Measurements from ENCODE around the gene APBB3. TPM values are rescaled to one million over a fixed set of nuclear protein-coding genes. Genes with fewer than 3 reads are reported as not detected.
A peak's percentile ranks its signal among the peaks of the same experiment; 100 is the strongest.
"Not testable (repeated sequence)": the region's sequence is repeated elsewhere in the genome, so short reads cannot be mapped to it uniquely, and the experiment has no call there.

The APBB3 gene
- total RNA-seq, 2 donors from 2014 or later: 11.4 to 14.3 TPM

DNA sequence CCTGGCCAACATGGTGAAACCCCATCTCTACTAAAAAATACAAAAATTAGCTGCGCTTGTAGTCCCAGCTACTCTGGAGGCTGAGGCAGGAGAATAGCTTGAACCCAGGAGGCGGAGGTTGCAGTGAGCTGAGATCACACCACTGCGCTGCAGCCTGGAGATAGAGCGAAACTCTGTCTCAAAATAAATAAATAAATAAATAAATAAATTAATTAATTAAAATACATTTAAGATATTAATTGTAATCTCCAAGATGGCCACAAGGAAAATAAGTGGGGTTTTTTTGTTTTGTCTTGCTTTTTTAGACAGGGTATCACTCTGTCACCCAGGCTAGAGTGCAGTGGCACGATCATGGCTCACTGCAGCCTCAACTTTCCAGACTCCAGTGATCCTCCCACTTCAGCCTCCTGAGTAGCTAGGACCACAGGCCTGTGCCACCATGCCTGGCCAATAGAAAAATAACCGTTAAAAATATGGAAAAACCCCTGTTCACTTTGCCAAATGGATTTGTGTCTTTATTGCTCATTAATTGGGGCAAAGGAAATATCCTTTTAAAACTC is 14.9 kb upstream of the APBB3 start:
- DNase-seq; intact Hi-C loops (cut with DNase I): not testable (repeated sequence)

DNA sequence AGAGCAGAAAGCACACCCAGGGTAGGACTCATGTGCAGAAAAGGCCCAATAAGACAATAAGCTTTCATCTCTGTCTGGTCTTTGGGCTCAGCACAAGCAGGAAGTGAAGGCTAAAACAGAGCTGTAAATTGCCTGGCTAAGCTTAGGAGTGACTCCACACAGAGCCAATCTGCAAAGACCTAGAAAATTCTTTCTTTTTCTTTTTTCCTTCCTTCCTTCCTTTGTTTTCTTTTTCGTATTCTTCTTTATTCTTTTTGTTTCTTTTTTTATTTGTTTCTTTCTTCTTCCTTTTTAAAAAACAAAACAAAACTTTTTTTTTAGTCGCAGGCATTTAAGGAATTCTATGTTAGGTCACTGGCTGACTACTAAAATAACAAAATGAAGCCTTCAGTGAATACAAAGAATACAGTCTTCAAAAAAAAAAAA is 12.4 kb upstream of the APBB3 start:
- intact Hi-C loops (cut with DNase I): no loop called here
- no peak for DNase-seq
- no peak for ATAC-seq

More for the DNA sequence above, 14.9 kb upstream of the APBB3 start:
- ATAC-seq: not testable (repeated sequence)

DNA sequence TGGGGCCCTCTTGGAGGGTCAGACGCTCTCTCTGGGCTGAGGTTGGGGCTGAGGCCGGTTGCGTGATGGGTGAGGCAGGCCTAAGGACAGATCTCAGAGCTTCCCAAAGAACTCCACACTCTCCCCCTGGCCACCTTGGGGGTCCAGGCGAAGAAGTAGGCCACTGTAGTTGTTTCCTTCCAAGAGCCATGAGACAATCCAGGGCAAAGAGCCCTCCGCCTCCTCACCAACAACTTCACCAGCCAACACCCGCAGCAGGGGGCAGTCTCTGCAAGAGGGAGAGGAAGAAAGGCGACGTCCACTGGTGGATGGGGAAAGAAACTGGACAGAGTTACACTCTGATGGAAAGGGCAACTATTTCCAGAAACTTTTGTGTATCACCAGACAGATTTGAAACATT is 10.9 kb upstream of the APBB3 start:
- peak; percentile 56 to 60 for ATAC-seq
- peak; percentile 57 for DNase-seq
- intact Hi-C loops (cut with DNase I): no loop called here

DNA sequence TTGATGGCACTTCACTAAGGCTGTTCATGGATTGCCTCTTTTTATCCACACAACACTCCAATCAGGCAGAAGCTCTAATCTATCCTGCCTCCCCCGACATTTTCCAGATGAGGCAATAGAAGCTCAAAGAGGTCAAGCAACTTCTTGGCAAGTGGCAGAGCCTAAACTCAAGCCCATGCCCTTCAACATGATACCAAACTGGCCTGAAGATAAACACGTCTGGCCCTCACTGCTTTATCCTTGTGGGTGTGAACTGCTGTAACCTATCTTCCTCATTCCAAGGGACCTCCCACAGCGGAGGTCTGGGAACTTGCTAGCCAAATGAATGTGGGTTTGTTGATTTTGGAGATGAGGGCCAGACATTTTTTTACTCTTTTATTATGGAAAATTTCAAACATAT is 9.8 kb upstream of the APBB3 start:
- no peak for DNase-seq
- intact Hi-C loops (cut with DNase I): no loop called here
- peak; percentile 73 to 88 for ATAC-seq

DNA sequence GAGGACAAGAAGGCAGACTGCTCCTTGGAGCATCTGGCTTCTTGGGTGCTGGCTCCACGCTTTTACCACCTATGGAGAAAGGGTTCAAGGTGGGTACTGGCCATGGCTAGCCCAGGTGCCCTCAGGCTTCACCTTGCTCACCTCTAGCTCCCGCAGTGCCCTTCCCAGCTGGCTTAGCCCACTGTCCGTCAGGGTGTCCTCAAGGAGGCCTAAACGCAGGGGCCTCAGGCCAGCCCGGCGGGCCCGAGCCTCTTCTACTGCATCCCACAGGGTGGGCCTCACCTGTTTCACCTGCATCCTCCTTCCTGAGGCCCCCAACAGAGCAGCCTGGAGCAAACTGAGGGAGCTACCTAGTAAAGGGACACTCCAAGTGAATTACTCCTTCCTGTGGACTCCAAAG is 9.3 kb upstream of the APBB3 start:
- intact Hi-C loops (cut with DNase I): no loop called here
- ATAC-seq (no peak), DNase-seq (no peak)

DNA sequence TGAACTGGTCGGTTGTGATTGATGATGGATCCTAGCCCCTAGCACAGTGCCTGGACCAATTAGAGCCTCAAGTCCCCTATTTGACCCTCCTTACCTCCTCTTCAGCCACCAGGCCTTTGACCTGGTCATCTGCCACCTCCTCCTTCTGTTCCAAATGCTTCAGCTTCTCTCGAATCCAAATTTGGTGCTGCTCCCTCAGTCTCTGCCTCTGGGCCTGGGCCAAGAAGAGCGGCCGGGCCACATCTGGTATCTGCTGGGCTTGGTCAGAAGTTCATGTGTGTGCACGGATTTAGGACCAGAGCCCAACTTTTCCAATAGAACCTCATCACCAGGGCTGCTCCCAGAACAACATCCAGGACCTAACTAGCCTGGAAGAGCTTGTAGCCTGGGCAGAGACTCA is 6.7 kb upstream of the APBB3 start:
- DNase-seq (no peak), ATAC-seq (peak; percentile 17 to 62)
- intact Hi-C loops (cut with DNase I): no loop called here

GRCh38 chr5:140570488-140570887 is 6.1 kb upstream of the APBB3 start:
- DNase-seq: no peak
- intact Hi-C loops (cut with DNase I): no loop called here
- ATAC-seq: no peak

DNA sequence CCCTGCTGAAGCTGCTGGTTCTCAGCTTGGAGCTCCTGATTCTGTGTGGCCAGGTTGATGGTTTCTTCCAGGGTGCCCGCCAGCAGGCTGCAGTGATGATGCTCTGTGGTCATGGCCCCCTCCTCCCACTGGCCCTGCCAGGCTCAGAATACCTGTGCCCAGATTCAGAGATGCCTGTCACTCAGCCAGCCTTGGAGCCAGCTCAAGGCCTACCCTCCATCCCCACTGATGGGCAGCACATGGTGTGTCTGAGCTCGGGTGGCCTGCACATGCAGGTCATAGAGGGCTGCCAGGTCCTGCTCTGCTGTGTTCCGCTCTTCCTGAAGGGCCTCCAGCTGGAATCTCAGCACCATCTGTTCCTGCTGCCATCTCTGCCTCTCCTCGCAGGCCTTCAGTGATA is 5.7 kb upstream of the APBB3 start:
- no peak for ATAC-seq
- intact Hi-C loops (cut with DNase I): no loop called here
- no peak for DNase-seq

- intact Hi-C loops (cut with DNase I): loop anchor here (5.0 to 10.0 kb wide), 2 partner anchors 63 to 76 kb away; partner anchors contain the start of genes CD14 (in 1 of the 2), IK (in 1 of the 2) and NDUFA2 (in 1 of the 2)
- ATAC-seq (no peak), DNase-seq (no peak)
Measured at GRCh38 chr5:140569197-140569596, 4.8 kb upstream of the APBB3 start.

DNA sequence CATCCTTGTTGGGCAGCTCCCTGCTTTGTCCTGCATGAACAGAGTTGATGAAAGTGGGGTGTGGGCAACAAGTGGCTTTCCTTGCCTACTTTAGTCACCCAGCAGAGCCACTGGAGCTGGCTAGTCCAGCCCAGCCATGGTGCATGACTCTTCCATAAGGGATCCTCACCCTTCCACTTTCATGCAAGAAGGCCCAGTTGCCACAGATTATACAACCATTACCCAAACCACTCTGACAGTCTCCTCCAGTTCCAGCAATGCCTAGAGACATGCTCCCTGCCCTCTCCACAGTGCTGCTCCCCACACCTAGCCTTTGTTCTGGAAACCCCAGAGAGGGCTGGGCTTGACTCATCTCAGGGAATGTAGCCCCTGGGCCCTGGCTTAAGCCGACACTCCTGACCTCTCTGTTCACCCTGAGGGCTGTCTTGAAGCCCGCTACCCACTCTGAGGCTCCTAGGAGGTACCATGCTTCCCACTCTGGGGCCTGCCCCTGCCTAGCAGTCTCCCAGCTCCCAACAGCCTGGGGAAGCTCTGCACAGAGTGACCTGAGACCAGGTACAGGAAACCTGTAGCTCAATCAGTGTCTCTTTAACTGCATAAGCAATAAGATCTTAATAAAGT is 4.2 kb upstream of the APBB3 start:
- intact Hi-C loops (cut with DNase I): loop anchor here (5.0 to 10.0 kb wide), 2 partner anchors 64 to 76 kb away; partner anchors contain the start of genes CD14 (in 1 of the 2), IK (in 1 of the 2) and NDUFA2 (in 1 of the 2)
- no peak for ATAC-seq
- no peak for DNase-seq

DNA sequence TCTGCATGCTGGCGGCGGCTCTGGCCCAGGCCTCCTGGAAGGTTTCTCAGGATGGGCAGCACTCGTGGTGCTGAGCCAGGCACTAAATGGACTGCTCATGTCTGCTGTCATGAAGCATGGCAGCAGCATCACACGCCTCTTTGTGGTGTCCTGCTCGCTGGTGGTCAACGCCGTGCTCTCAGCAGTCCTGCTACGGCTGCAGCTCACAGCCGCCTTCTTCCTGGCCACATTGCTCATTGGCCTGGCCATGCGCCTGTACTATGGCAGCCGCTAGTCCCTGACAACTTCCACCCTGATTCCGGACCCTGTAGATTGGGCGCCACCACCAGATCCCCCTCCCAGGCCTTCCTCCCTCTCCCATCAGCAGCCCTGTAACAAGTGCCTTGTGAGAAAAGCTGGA is 3.5 kb upstream of the APBB3 start:
- intact Hi-C loops (cut with DNase I): loop anchor here (5.0 to 10.0 kb wide), 2 partner anchors 64 to 77 kb away; partner anchors contain the start of genes CD14 (in 1 of the 2), IK (in 1 of the 2) and NDUFA2 (in 1 of the 2)

GRCh38 chr5:140567136-140567818 is 2.9 kb upstream of the APBB3 start:
- no peak for DNase-seq
- intact Hi-C loops (cut with DNase I): loop anchor here (5.0 to 10.0 kb wide), 2 partner anchors 65 to 78 kb away; partner anchors contain the start of genes CD14 (in 1 of the 2), IK (in 1 of the 2) and NDUFA2 (in 1 of the 2)
- no peak for ATAC-seq

More for the DNA sequence above, 3.5 kb upstream of the APBB3 start:
- no peak for DNase-seq
- no peak for ATAC-seq

DNA sequence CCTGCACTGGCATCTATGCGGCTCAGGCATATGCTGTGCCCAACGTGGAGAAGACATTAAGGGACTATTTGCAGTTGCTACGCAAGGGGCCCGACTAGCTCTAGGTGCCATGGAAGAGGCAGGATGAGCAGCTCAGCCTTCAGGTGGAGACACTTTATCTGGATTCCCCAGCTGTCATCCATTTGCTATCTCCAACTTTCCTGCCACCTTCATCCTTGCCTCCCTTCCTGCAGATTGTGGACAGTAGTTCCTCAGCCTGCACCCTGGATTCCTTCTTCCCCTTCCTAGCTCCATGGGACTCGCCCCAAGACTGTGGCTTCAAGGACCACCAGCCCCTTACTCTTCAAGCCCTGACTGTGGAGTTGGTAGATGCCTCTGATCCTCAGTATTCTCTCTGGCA is 2.3 kb upstream of the APBB3 start:
- no peak for ATAC-seq
- no peak for DNase-seq
- intact Hi-C loops (cut with DNase I): loop anchor here (5.0 to 10.0 kb wide), 2 partner anchors 66 to 78 kb away; partner anchors contain the start of genes CD14 (in 1 of the 2), IK (in 1 of the 2) and NDUFA2 (in 1 of the 2)

- DNase-seq: no peak
- ATAC-seq: no peak
- intact Hi-C loops (cut with DNase I): loop anchor here (5.0 to 10.0 kb wide), 2 partner anchors 67 to 79 kb away; partner anchors contain the start of genes CD14 (in 1 of the 2), IK (in 1 of the 2) and NDUFA2 (in 1 of the 2)
Measured at GRCh38 chr5:140565780-140566095, 1.3 kb upstream of the APBB3 start.

GRCh38 chr5:140565024-140565779 is 804 bp upstream of the APBB3 start:
- no peak for ATAC-seq
- no peak for DNase-seq
- intact Hi-C loops (cut with DNase I): loop anchor here (5.0 to 10.0 kb wide), 2 partner anchors 67 to 80 kb away; partner anchors contain the start of genes CD14 (in 1 of the 2), IK (in 1 of the 2) and NDUFA2 (in 1 of the 2)

- ATAC-seq: no peak
- DNase-seq: no peak
- intact Hi-C loops (cut with DNase I): loop anchor here in 1 of 2 donors (10.0 kb wide), 1 partner anchor 81 kb away; the partner anchor contains the start of genes IK and NDUFA2
Measured at GRCh38 chr5:140563596-140563995, 802 bp downstream of the APBB3 start.

DNA sequence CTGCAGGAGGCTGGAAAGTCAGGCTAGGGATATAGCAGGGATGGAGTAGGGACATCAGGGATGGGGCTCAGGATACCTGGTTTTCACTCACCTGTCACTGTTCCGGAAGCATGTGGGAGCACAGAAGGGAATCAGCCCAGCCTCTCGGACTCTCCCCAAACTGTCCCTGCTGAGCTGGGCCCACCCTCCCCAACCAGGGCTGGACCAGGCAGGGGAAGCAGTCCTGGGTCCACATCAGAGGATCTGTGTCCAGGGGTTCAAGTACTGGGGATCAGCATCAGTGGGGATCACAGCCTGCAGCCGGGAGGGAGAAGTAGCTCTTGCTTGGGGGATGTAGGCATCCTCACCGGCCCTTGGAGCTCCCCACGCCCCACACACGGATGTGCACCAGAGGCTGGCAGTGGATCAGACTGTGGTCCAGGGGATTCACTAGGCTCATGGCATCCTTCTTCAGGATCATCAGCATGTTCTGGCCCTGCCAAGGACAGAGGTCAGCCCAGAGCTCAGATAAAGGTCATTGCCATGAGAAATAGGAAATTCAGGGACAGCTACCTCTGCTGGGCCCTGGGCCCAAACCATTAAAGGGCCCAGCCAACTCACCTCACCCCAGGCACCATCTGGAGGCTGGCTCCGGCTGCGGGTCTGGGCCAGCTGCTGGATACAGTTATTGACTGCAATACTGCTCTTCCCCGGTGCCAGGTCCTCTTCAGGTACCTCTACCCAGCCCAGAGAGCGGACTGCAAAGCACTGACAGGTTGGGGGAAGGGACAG is 2.5 kb downstream of the APBB3 start:
- intact Hi-C loops (cut with DNase I): loop anchor here in 1 of 2 donors (10.0 kb wide), 1 partner anchor 83 kb away; the partner anchor contains the start of genes IK and NDUFA2
- ATAC-seq (no peak), DNase-seq (no peak)

- intact Hi-C loops (cut with DNase I): loop anchor here in 1 of 2 donors (10.0 kb wide), 1 partner anchor 85 kb away; the partner anchor contains the start of genes IK and NDUFA2
- no peak for DNase-seq
- no peak for ATAC-seq
Measured at GRCh38 chr5:140560227-140560626, 4.2 kb downstream of the APBB3 start.
